OCI-LY3 (cell line): ENCODE results near the gene COP1.

Experiments
- CTCF ChIP-seq: fragments of 200-600, 300-600 bp; sonication (generic); IDR thresholded peaks from 2 replicates; pipeline ENCODE4 v1.5.1; 2014; ENCODE audit warnings: antibody characterized with exemption, low read length, low read depth
- EZH2phosphoT487 ChIP-seq: fragments of 200-600 bp; shearing (Covaris generic); IDR thresholded peaks from 2 replicates; pipeline ENCODE4 v1.6.1; 2018; ENCODE audit warnings: antibody characterized with exemption, mixed run types, low read depth

- no peak for TF ChIP-seq CTCF
- TF ChIP-seq EZH2phosphoT487 = no peak
These were observed 189.4 kb downstream of the COP1 start for GRCh38 chr1:176017722-176018121.
